GM12874 (cell line): Measurements from ENCODE around the gene JUP.
A peak's percentile ranks its signal among the peaks of the same experiment; 100 is the strongest.

Experiments
- TF ChIP-seq, protein P1 (sequence below): IDR thresholded peaks from 2 replicates; pipeline ENCODE4 v1.5.1; 2011; ENCODE audit warnings: low read depth, mild to moderate bottlenecking, control low read depth, low read length, moderate library complexity; ENCODE audit not compliant: insufficient read depth

The JUP gene

DNA sequence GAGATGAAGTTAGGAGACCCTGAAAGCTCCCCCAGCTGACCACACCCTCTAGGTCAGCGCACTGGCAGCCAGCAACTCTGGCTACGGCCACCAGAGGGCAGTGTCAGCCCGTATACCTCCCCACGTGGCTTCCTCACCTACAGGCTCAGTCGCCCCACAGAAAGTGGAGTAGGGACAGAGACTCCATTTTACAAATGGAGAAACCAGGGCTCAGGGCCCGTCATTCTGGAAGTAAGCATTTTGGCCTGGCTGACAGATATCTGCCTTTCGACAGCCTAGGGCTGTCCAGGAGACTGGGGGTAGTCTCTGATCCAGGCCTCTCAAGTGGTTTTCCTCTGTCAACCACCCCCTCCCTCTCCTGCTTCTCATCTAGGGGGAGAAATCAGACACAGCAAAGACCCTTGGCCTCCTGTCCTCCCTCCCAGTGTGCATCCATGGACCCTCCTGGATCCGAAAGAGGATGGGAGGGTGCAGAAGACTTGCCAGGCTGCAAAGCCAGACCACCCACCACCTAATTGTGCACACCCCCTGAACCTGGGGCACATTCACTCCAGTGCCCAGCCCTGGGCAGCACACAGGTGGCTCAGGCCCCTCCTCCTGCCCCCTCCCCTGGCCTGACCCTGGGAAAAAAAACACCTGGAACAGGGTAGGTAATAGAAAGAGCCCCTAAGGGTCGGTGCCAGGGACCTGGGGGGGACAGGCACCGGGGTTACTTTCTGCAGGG is 48.3 kb downstream of the JUP start:
- TF ChIP-seq, protein P1, sequence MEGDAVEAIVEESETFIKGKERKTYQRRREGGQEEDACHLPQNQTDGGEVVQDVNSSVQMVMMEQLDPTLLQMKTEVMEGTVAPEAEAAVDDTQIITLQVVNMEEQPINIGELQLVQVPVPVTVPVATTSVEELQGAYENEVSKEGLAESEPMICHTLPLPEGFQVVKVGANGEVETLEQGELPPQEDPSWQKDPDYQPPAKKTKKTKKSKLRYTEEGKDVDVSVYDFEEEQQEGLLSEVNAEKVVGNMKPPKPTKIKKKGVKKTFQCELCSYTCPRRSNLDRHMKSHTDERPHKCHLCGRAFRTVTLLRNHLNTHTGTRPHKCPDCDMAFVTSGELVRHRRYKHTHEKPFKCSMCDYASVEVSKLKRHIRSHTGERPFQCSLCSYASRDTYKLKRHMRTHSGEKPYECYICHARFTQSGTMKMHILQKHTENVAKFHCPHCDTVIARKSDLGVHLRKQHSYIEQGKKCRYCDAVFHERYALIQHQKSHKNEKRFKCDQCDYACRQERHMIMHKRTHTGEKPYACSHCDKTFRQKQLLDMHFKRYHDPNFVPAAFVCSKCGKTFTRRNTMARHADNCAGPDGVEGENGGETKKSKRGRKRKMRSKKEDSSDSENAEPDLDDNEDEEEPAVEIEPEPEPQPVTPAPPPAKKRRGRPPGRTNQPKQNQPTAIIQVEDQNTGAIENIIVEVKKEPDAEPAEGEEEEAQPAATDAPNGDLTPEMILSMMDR, result peak; percentile 96

DNA sequence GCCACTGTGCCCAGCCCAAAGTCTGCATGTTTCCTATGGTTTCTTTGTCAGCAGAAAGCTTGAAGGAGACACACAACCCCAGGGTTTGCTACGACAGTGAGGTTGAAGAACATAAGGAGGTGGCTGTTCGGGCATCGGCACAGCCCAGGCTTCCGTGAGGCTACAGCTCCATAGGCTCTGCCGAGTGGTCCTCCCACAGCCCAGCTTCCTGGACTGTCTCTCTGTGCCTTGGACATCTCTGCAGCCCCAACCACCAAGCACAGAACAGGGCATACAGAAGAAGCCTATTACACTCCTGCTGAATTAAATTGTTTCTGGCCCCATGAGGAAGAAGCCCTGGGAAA is 48.9 kb downstream of the JUP start:
- TF ChIP-seq, protein P1, result no peak

DNA sequence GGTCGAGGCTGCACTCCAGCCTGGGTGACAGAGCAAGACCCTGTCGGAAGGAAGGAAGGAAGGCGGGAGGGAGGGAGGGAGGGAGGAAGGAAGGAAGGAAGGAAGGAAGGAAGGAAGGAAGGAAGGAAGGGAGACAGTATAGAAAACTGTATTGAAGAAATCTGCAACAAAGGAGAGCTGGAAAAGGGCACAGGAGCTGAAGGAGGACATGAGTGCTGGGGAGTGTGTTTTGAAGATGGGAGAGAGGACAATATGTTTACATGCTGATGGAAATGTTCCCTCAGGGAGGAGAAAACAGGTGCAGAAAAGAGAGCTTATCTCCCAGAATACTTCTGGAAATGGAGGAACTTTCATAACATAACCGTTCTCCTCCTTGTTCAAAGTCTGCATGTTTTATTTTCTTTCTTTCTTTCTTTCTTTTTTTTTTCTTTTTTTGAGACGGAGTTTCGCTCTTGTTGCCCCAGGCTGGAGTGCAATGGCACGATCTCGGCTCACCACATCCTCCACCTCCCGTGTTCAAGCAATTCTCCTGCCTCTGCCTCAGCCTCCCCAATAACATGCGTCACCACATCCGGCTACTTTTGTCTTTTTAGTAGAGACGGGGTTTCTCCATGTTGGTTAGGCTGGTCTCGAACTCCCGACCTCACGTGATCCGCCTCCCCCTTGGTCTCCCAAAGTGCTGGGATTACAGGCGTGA is 49.4 kb downstream of the JUP start:
- TF ChIP-seq, protein P1, result no peak

DNA sequence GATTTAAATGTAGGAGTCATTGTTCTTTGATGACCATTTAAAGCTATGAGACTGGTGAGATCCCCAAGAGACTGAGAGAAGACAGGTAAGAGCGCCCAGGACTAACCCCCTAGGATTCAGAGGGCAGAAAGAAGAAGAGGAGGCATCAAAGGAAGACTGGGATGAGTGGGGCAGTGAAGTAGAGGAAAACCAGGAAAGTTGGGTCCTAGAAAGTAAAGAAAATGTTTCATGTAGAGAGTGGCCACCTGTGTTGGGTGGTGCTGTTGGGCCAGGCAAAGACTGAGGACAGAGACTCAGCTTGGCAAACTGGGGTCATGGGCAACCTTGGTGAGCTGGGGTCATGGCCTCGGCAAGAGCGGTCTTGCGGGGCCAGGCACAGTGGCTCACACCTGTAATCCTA is 50.8 kb downstream of the JUP start:
- TF ChIP-seq, protein P1, result no peak

DNA sequence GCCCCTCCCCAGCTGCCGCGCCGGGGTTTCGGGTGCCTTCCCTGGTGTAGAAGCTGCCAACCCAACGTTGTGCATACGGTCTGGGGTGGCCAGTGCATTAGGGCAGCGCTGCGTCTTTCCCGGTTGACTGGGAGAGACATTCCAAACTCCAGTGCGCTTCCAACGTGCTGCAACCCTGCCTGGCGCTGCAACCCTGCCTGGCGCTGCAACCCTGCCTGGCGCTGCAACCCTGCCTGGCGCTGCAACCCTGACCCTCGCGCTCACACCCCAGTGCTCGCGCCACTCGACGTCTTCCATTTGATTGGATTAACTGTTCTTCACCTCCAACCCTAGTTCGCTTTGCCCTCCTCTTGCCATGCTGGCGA is 51.6 kb downstream of the JUP start:
- TF ChIP-seq, protein P1, result no peak

DNA sequence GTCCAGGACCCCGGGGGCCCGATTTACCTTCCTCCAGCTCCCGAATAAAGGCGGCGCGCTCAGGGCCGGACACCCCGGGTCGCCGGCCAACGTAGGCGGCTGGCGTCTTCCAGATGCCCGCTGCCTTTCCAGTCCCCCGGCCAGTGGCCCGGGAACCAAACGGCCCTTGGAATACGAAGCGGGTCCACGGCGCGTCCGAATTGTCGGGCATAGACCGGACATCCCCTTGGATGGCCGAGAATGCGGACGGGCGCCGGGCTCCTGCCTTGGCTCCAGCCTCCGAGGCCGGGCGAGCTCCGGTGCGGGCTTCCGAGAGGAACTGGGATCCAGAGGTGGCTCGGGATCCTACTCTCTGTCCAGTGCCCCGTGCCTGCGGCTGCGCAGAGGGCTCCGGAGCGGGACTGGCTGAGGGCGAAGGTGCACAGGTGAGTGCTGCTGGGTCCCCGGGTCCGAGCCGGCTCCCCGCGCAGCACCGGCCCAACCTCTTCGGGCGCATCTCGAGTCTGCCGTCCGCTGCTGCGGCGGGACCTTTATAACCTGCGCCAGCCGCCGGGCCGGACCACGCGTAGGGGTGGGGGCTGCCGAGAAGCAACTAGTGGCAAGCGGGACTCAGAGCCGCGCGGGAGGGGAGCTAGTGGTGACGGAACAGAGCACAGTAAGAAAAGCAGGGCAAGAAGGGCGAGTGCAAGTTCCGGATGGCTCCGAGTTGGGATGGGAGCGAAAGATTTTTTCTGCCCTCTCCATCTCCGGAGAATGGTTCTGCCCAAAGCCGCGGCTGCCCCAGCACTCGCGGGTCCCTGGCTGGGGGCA is 52.2 kb downstream of the JUP start, which contains the start of gene HAP1:
Gene HAP1 (minus strand): TSS at position 505 of the 810 bp plus-strand sequence. CDS start 9 bp downstream, at position 496.
- TF ChIP-seq, protein P1, result no peak
